ENCODE data around the gene SBF2.

SBF2 gene

DNA sequence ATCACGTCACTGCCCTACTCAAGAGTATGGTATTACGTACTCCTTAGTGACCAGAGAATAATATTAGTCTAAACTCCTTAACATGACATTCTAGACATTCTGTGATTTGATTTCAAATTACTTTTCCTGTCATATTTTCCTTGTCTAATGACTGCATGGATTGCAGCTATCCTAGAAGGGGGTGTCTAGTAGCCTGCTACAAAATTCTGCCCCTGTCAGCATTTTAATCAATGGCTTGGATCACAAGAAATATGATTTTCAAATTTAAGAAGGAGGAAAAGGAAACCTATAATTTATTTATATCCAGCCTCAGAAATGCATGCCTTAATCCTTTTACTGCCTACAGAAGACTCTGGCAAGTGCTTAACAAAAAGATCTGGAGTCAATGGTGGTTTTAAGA, 413.4 kb downstream of the SBF2 start:
- DNase-seq, result no peak

DNA sequence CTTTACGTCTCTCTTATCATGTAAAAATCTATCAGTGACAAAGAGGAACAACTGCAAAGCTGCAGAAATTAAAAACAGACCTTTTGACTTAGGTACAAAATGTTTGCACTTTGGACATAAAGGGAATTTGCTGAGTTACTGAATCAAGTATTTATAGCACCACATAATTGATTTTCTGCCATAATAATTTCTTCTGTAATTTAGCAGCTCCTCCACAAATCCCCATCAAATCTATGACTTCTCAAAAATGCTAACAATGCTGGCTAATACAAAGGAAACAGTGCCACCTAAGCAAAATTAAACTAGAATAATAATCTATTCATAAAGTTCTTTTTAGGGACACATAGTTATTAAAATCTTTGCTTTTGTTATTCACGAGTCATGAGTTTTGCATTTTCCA, 415.1 kb downstream of the SBF2 start:
- no peak for DNase-seq

DNA sequence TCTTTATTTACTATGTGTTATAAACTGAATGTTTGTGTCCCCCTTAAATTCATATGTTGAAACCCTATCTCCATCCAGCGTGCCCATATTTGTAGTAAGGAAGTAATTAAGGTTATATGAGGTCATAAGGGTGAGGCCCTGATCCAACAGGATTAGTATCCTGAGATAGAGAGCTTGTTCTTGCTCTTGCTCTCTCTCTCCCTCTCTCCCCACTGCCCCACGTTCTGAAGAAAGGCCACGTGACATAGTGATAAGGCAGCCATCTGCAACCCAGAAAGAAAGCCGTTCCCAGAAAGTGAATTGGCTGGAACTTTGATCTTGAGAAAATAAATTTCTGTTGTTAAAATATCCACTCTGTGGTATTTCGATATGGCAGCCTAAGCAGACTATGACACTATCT, 417.7 kb downstream of the SBF2 start:
- DNase-seq, result no peak

DNA sequence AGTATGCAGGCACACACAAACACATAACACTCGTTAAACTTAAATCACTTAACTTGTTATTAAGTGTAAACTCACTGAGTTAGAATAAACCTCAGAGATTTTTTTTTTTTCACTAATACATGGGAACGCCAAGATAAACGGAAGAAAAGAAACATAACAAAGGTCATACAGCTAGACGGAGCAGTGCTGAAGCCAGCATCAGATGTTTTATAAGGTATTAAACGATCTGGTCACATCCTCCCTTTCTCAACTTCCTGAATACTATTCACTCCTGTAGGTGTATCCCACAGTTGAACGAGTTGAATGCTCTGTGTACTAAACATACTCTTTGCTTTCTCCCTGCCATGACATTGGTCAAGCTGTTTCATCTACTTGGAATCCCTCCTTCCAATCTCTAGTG, 418.2 kb downstream of the SBF2 start:
- DNase-seq, result no peak

DNA sequence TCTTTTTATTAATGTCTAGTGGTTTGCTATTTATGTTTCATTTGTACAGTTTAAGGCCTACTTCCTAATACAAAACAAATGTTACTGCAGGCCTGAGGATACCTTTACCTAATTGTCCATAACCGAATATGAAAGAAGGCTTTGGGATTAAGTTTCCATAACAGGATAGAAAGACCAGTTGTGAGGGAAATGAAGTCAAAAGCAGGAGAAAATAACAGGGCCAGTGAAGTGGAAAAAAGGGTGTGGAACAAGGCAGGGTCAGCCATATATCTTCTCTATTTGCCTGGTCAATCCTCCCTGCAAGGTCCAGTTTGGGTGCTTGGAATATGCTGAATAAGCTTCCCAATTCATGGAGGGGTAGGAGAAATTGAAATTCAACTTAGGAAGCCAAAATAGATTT, 418.6 kb downstream of the SBF2 start:
- no peak for DNase-seq

DNA sequence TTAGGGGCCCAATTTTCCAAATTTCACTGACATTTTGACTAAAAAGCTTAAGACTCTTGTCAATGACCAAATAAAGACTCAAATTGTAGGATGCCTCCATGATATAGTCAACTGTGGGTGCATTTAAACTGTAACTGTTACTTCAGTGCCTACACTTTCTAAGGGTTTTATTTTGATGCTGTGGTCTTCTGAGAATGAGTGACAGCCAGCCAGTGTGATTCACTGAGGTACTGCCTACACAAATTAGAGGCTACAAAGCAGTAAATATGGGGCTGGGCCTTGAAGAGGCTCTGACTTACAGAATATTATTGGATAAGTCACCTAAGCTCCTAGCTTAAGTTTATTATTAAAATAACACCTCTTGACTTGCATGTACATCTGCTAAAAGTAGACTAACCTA, 419.6 kb downstream of the SBF2 start:
- no peak for DNase-seq

DNA sequence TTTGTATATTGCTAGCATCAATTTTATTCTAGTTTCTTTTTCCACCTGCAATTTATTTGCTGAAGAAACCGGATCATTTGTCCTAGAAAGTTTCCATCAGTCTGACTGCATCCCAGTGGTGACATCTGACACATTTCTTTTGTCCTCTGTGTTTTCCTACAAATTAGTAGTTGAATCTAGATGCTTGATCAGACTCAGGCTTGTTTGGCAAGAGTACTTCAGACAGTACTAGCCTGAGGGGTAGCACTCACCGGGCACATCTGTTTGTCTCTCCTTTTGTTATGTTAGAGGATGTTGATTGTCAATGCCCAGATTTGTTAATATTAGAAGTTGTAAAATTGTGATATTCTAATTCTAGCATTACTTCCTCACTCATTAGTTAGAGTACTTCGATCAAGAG, 425.4 kb downstream of the SBF2 start:
- DNase-seq, result no peak

DNA sequence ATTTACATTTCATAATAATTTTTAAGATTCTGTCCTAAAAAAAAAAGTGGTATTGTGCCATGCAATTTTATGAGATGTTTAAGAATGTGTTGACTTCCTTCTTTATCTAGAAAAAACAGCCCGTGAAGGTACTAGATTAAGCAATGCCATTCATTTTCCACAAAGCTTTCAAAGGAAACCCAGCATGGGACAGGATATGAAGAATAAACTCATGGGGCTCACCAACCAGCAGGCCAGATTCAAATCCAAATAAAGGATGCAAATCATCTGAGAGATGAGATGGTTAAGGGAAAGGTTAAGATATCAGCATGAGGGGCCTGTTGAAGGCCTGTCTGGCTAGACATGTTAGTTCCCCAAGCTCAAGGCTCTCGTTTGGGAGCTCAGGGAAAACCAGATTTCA, 431.0 kb downstream of the SBF2 start:
- DNase-seq, result no peak

DNA sequence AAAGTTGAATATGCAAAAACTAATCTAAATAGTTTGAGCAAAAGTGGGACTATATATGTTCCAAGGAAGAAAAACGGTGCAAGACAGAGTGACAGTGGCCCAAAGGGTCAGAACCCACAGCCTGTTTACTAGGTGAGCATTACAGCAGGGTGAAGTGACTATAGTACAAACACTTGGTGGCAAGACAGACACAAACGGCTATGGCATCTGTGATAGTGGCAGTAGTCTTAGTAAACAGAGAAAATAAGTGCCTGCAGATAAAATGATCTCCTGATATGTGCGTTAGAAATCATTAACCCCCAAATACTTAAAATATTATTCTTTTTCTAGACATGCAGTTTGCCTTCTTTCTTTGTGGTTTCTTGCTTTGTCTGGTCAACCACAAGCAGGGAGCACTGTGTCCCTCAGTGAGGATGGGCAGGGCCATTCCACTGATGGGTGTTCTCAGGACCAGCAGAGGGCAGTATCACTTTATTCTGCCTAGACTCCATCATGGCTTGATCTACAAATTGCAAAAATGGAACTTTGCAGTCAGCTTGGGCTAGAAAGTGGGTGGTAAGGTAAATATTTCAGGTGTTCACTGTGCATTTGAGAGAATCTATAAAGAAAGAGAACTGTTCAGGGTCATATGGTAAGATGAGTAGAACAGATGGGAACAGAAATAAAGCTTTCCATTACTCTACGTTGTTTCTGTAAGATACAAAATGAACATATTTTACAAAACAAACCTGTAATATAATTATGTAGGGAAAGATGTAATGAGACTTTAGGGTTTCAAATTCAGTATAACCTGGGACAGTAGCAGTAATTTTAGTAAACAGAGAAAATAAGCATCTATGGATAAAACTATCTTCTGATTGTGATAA, 431.9 kb downstream of the SBF2 start:
- DNase-seq, result peak; percentile 87

DNA sequence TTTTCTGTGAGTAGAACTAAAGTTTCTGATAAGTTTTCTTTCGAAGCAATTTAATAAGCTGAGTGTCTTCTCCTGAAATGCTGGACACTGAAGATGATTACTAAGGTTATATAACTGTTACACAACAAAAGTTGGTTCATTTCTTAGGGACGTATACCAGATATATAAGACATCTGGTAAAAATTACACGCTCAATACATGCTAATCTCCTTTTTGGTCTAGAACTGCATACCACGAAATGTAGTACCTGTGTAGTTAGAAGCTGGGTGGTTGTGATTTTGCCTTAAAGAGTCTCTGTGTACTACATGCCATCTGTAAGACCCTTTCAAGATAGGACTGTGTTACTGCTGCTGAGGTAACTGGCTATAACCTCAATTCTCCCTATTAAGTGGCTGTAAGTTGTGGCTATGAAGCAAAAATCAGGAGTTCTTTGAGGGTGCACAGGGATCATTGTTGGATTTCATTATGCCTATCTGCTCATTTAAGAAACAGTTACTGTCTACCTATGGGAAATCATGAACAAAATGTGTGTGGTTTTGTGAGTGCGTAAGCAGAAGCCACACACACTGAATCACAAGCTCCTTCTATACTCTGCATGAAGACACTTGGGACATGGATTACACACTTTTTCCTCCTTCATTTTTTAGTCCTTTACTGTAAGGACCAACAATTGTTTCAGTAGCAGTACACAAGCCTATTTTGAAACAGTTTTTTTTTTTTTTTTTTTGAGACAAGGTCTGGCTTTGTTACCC, 434.3 kb downstream of the SBF2 start:
- peak; percentile 89 for DNase-seq

DNA sequence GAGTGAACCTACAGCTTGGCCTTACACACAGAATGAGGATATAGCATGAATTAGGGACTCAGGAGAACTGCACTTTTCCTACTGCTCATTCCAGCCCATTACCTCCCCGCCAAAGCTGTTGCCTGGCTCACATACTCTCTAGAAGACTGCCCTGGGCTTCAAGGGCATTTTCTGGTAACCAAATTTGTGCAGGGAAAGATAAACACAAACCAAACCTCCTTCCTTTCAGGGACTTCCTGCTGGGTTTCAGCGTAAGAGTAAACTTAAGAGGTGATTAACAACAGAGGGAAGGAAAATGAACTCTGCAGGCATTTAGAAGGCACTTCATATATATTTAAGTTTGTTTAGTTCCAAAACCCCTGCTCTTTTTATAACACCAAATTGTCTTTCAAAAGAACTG, 435.2 kb downstream of the SBF2 start:
- peak; percentile 41 for DNase-seq

DNA sequence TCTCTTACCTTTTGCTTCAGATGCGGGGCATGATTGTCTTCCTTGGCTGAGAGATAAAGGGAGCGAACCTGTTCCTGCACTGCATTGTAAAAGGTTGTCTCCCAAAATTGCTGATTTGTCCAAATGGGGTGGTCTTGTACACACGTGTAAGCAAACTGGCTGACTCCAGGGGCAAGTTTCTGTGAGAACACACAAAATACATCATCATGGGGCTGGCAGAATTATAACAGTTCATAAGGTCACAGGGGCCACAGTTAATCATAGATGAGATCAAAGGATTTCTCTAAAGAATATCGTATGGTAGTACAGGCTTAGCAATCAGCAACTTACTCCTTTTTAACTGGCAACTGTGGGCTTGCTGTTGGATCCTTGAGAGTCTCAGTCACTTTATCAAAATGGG, 435.8 kb downstream of the SBF2 start:
- DNase-seq, result no peak

DNA sequence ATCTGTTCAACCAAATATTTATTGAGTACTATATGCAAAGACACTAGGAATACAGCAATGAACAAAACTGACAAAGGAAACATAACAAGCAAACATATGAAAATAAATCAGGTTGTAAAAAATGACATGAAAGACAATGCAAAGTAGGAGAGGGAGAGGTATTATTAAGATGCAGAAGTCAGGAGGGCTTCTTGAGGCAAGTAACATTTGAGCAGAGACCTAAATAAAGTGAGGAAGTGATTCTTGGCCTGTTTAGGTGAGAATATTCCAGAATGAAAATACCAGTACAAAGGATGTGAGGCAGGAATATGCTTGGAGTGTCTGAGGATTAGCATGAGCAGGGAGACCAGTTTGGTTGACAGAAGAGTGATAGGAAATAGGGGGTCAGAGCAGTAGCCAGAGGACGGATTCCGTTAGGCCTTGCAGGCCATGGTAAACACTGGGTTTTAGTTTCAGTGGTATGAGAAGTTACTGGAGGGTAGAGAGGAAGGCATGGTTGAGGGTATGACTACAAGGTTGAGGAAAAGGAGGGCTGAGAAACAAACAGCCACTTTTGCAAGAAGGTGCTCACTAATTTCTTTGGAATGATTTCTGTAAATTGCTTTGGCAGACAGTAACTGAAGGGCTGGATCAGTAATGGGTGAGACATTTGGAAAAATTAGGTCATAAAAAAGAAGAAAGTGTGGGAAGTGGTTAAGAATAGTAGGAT, 438.3 kb downstream of the SBF2 start:
- peak; percentile 62 for DNase-seq

DNA sequence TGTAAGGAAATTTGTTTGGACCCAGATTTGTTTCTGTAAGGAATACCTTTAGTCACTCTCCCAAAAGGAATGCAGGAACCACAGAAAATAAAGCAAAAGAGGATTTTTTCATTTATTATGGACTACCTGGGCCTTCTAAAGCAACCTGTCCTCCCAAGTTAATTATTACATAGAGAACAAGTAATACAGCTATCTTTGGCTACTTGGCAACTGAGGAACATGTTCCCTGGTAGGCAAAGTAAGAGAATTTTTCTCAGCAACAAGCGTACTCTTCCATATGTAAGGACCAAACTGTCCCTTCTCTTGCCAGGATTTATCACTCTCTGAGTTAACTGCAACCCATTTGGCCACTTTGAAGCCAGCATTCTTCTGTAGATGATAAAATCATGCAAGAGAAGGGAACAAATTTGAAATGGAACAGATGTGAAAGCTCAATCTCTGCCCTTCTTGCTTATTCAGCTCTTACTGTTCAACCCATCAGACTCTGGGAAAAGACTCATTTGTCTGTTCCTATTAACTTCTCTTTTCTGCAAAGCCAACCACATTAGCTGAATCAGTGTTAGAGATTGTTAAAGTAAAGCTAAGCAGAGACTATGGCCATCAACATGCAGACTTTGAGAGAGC, 440.0 kb downstream of the SBF2 start:
- no peak for DNase-seq

DNA sequence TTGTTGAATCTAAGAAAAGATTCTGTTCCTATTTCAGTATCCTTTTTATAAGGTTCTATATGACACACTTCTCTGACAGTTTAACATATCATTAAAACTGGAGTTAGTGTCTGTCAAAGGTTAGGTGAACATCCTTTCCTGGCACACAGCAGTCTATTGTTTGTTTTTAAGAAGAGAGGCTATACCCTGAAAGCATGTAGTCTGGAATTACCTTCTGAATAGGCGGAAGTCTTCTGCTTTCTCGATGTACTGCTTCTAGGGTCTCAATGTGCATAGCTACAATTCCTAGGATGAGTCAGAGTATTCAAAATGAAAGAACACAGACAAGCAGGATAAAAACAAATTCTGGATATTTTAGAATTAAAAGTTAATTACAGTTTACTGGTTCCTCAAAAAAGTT, 441.6 kb downstream of the SBF2 start:
- peak; percentile 31 for DNase-seq

DNA sequence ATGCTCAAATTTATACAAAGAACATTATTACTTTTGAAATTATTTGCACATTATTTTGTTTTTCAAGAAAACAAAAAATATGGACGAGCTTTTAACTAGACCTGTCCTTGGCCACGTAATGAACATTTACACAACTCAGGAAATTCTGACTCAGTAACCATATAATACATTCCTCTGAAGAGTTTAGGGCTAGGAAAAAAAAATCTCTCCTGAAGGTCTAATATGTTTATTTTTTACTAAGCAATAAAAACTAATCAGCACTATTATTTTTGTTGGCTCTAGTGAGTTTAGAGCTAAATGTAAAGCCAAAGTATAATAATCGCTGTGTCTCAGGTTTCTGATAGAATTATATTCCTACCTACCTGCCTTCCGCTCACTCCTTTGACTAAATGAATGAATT, 442.7 kb downstream of the SBF2 start:
- DNase-seq, result peak; percentile 37

DNA sequence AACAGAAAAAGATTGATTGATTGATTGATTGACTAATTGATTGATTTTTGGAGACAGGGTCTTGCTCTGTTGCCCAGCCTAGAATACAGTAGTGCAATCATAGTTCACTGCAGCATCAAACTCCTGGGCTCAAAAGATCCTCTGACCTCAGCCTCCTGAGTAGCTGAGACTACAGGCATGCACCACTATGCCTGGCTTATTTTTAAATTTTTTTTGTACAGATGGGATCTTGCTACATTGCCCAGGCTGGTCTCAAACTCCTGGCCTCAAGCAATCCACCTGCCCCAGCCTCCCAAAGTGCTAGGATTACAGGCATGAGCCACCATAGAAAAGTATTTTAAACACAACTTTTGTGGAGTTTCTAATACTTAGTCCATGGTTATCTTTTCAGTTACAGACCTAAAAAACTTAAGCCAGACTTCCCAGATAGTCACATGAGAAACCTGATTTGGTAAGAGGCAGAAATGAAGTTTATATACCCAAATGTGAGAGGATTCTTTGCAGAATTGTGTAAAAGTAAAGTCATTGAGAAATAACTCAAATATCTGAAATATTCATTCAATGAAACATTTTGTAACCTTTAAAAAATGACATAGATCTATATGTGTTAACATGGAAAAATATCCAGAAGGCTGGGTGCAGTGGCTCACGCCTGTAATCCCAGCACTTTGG, 443.7 kb downstream of the SBF2 start:
- peak; percentile 49 for DNase-seq

DNA sequence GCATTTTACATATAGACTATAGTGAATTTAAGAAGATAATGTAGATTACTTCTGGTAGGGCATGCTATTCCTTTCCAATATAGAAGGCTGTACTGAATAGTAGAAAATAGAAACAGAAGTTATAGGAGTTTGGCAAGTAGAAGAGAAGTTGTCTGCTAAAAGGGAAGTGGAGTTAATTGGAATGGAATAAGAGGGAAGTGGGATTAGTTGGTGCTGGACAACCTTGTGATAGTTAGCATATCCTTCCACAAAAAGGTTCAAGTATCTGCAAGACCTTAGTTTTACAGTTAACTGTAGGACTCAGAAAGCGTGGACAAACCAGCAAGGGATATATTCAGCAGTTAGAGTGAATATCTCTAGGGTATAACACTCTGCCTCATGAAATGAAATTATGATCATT, 444.6 kb downstream of the SBF2 start:
- DNase-seq, result no peak

DNA sequence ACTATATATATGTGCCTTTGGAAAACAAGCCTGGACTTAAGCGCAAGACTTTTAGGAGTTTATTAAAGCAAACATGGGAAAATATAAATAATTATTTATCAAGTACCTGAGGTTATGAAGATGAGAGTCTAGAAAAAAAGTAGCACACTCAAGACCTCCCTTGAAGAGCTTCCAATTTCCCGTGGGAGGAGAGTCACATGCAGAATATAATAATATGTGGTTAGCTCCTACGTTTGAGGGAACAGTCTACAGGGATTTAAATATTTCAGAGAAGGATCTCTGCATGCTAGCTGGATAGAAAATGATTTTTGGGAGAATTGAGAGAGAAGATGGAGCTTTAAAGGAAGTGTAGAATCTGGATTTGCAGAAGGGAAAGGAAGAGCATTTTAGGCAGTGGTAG, 446.4 kb downstream of the SBF2 start:
- peak; percentile 68 for DNase-seq

DNA sequence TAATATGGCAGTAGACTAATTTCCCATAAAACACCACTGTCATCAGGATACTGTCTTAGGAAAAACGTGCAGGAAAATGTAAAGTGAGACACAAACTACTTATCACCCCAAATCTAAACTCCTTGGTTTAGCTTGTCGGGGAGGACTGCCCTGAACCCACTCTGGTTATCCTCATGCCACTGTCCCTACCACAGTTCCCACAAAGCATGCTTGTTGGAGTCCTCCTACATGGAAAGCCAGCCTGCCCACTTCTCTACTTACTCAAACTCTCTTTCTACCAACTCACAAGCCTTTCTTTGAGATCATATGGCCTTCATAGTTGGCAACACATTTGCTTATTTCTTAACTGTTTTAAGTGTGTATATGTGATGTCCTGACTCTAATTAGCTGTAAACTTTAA, 451.1 kb downstream of the SBF2 start:
- no peak for DNase-seq

DNA sequence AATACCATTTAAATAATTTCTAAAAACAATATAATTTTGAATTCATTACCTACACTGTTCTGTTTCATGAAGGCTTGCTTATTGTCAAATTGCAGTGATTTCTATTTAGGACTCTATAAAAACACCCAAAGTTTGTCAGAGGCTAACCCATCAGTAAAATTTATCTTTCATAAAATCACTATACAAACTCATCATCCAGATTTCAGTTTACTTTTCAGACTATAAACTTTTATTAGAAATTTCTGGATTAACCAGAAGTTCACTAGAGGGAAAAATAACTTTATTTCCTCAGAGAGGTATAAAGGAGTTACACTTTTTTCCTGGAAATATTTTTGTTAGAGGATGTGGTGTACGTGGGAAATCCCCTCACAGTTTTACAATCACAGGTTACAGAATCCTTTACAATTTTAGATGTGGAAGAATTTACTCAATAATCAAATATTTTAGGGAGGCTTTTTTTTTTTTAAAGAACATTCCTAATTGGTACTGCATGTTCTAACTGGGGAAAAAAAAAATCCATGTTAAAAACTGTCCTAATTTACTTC, 453.5 kb downstream of the SBF2 start:
- no peak for DNase-seq

DNA sequence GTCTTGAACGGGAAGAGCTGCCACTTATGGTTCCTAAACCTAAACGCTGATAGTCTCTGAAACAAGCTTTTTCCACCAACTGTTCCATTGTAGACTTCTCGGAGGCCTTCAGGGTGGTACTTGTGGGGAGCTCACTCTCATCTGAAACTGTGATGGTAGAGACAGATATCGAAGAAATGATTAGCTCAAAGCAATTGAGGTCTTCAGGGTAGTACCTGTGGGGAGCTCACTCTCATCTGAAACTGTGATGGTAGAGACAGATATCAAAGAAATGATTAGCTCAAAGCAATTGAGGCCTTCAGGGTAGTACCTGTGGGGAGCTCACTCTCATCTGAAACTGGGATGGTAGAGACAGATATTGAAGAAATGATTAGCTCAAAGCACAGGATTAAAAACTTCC, 454.5 kb downstream of the SBF2 start:
- DNase-seq, result no peak
